IPS-20b (cell line): ENCODE results near the gene STK16.

Experiments used
- H3K27ac ChIP-seq: one replicate; pipeline ENCODE4 v1.5.1; 2013; ENCODE audit warnings: low read length
- H3K27me3 ChIP-seq: 2 replicates; pipeline ENCODE4 v1.6.1; 2013; ENCODE audit warnings: mild to moderate bottlenecking, low read length, inconsistent platforms; ENCODE audit not compliant: insufficient read depth
- H3K36me3 ChIP-seq: 2 replicates; pipeline ENCODE4 v1.6.1; 2013; ENCODE audit warnings: low read depth, mild to moderate bottlenecking, inconsistent platforms, low read length, moderate library complexity; ENCODE audit not compliant: insufficient read depth
- H3K4me1 ChIP-seq: 2 replicates; pipeline ENCODE4 v1.6.1; 2013; ENCODE audit warnings: mild to moderate bottlenecking, control low read depth, inconsistent platforms, low read length, moderate library complexity; ENCODE audit not compliant: insufficient read depth
- H3K4me3 ChIP-seq: 2 replicates; pipeline ENCODE4 v1.5.1; 2013; ENCODE audit warnings: mild to moderate bottlenecking, low read length, inconsistent platforms
- H3K9ac ChIP-seq: 2 replicates; pipeline ENCODE4 v1.6.1; 2013; ENCODE audit warnings: low read depth, mild to moderate bottlenecking, inconsistent platforms, low read length, moderate library complexity
- H3K9me3 ChIP-seq: 2 replicates; pipeline ENCODE4 v1.6.1; 2013; ENCODE audit warnings: mild to moderate bottlenecking, low read depth, low read length, inconsistent platforms; ENCODE audit not compliant: insufficient read depth

The STK16 gene

DNA sequence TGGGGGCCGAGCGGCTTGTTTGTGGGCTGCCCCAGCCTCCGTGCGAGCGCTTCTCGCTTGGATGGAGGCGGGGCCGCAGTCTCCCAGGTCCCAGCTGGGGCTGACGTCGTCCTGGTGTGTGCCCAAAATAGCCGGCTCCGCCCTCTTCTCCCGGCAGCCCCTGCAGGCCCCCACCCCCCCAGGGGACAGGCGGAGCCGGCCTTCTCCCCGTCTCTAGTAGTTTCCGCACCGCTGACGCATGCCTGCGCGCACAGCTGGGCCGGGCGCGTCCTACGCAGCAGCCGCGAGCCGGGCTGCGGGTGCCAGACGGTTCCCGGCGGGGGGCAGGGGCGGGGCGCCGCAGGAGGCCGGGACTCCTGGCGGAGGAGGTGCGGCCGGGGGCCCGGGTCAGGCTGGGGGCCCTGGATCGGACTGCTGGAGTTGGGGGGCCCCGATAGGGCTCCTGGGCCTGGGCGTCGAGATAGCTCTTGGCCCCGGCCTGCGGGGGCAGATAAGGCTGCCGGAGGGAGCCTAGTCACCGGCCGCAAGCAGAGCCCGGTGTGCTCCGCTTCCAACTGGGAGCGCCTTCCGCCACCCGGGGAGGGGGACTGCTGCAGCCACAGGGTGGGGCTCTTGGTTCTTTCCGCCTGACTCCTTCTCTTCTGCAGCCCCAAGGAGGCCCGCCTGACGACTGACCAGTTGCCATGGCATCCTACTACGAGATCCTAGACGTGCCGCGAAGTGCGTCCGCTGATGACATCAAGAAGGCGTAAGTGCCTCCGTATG is 34.1 kb downstream of the STK16 start, which contains the start of gene DNAJB2:
TSS of gene DNAJB2 (plus strand) at position 216 of the 765 bp plus-strand sequence. CDS start at position 684, 468 bp downstream.
- peaks cover 9% of the 10 kb centered on the region; the same call in 1 of the 2 replicates for H3K27me3 ChIP-seq
- H3K9me3 ChIP-seq: no peaks in the 10 kb centered on the region
- H3K4me1 ChIP-seq: peaks cover 24% of the 10 kb centered on the region
- H3K27ac ChIP-seq: peak within 1 kb of the TSS; percentile 39
- peak within 1 kb of the TSS; percentile 74; the same call in 1 of the 2 replicates for H3K9ac ChIP-seq
- peak within 1 kb of the TSS; percentile 80 for H3K4me3 ChIP-seq
- peaks cover 14% of the 10 kb centered on the region; the same call in 1 of the 2 replicates for H3K36me3 ChIP-seq

DNA sequence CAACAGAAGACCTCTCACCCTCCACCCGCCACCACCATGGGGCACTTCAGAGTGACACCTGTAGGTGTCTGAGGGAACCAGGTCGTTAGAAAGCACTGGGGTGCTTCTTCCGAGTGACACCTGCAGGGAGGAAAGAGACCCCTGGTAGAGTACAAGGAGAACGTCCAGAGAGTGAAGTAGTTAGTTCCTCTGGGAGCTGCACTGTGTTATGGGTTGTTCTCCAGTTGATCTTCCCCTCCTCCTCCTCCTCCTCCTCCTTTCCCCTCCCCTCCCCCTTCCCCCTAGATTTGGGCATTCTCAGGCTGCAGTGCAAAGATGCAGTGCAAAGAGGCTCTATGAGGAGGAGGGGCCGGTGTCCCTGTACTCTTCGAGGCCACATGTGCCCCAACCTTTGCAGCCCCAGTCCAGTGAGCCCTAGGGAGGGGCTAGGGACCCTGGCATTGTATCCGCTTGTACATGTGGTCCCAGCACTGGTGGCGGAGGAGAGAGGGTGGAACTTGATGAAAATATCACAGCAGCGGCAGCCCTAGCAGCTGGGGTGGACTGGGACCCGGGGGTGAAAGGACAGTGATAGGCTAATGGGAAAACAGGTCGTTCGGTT is 34.7 kb downstream of the STK16 start:
- peak overlapping the region; percentile 52; the same call in 1 of the 2 replicates for H3K9ac ChIP-seq
- H3K9me3 ChIP-seq: no peaks in the 10 kb centered on the region
- peaks cover 19% of the 10 kb centered on the region for H3K4me1 ChIP-seq
- H3K4me3 ChIP-seq: peak overlapping the region; percentile 80
- H3K36me3 ChIP-seq: peaks cover 14% of the 10 kb centered on the region; the same call in 1 of the 2 replicates
- peaks cover 9% of the 10 kb centered on the region; the same call in 1 of the 2 replicates for H3K27me3 ChIP-seq
- no peak overlapping the region for H3K27ac ChIP-seq

DNA sequence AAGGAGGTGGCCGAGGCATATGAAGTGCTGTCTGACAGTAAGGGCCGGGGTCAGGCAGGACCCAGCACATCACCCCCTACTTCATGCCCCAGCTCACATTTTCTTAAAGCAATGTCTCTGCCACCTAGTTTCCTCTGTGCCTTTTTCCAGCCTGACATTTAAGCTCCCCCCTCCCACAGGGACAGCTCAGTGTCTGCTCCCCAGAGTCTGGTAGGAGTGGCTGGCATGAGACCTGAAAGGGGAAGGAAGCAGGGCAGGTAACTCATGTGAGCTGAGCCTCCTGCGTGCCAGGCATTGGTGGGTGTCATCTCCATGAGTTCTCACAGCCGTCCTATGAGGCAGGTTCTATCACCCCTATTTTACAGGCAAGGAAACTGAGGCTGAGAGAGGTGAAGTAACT is 35.4 kb downstream of the STK16 start:
- Histone ChIP-seq H3K4me3 (no peak overlapping the region), H3K9ac (no peak overlapping the region)

GRCh38 chr2:219281588-219281987 is 36.3 kb downstream of the STK16 start:
- H3K9me3 ChIP-seq: no peaks in the 10 kb centered on the region
- H3K4me3 ChIP-seq: no peak overlapping the region
- no peak overlapping the region for H3K27ac ChIP-seq
- peaks cover 9% of the 10 kb centered on the region; the same call in 1 of the 2 replicates for H3K27me3 ChIP-seq
- H3K9ac ChIP-seq: no peak overlapping the region
- H3K36me3 ChIP-seq: peaks cover 14% of the 10 kb centered on the region; the same call in 1 of the 2 replicates
- peaks cover 19% of the 10 kb centered on the region for H3K4me1 ChIP-seq

More for the DNA sequence above, 35.4 kb downstream of the STK16 start:
- peaks cover 9% of the 10 kb centered on the region; the same call in 1 of the 2 replicates for H3K27me3 ChIP-seq
- peaks cover 19% of the 10 kb centered on the region for H3K4me1 ChIP-seq
- H3K36me3 ChIP-seq: peaks cover 14% of the 10 kb centered on the region; the same call in 1 of the 2 replicates
- H3K9me3 ChIP-seq: no peaks in the 10 kb centered on the region
- no peak overlapping the region for H3K27ac ChIP-seq

GRCh38 chr2:219282375-219282774 is 37.1 kb downstream of the STK16 start:
- H3K4me3 ChIP-seq: no peak overlapping the region
- H3K36me3 ChIP-seq: peaks cover 14% of the 10 kb centered on the region; the same call in 1 of the 2 replicates
- no peak overlapping the region for H3K9ac ChIP-seq
- no peaks in the 10 kb centered on the region for H3K9me3 ChIP-seq
- H3K27ac ChIP-seq: no peak overlapping the region
- peaks cover 15% of the 10 kb centered on the region for H3K4me1 ChIP-seq
- H3K27me3 ChIP-seq: peaks cover 9% of the 10 kb centered on the region; the same call in 1 of the 2 replicates

DNA sequence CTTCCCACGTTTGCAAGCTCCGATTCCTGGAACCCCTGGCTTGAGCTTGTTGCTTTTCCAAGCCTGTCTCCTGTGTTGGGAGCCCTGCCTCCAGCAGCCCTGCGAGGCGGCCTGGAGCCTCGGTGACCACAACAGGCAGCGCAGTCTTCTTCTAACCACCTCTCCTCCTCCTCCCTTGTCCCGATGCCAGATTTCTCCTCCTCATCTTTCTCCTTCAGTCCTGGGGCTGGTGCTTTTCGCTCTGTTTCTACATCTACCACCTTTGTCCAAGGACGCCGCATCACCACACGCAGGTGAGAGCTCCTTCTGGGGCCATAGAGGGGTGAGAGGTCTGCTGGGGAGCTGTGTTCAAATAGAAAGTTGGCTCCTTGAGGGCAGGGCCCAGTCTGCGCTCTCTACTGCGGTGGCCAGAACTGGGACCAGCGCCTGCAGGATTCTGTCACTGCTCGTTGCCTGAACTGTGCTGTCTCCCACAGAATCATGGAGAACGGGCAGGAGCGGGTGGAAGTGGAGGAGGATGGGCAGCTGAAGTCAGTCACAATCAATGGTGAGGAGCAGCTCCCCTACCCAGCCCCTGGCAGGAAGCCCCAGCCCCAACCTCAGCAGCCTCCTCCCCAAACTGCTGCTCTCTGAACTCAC is 37.8 kb downstream of the STK16 start:
- H3K9me3 ChIP-seq: no peaks in the 10 kb centered on the region
- H3K36me3 ChIP-seq: peaks cover 14% of the 10 kb centered on the region; the same call in 1 of the 2 replicates
- H3K4me1 ChIP-seq: peaks cover 12% of the 10 kb centered on the region
- peaks cover 7% of the 10 kb centered on the region; the same call in 1 of the 2 replicates for H3K27me3 ChIP-seq
- no peak overlapping the region for H3K9ac ChIP-seq
- no peak overlapping the region for H3K4me3 ChIP-seq
- no peak overlapping the region for H3K27ac ChIP-seq

DNA sequence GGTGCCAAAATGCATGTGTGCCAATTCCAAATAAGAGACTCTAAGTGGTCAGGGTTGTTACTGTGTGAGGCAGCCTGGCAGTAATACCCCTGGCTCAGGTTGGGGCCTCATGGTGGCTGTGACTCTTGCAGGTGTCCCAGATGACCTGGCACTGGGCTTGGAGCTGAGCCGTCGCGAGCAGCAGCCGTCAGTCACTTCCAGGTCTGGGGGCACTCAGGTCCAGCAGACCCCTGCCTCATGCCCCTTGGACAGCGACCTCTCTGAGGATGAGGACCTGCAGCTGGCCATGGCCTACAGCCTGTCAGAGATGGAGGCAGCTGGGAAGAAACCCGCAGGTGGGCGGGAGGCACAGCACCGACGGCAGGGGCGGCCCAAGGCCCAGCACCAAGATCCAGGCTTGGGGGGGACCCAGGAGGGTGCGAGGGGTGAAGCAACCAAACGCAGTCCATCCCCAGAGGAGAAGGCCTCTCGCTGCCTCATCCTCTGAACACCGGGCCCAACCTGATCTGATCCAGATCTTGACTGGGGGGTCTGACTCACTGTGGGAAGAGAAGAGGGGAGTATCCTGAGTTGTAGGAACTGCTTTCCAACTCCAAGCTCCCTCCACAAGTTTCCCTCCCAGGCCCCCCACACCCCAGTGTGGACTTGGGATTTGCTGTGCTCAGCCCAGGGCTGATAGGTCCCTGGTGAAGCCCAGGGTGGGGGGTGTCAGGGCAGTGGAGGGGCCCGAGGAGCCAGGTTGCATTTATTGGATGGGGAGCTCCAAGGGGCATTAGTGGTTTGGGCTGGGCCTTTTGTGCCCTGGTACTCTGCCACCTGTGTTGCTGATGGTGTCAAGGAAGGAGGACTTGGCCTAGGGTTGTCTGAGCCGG is 39.5 kb downstream of the STK16 start:
- H3K27ac ChIP-seq: no peak overlapping the region
- no peaks in the 10 kb centered on the region for H3K9me3 ChIP-seq
- H3K9ac ChIP-seq: no peak overlapping the region
- no peaks in the 10 kb centered on the region for H3K27me3 ChIP-seq
- H3K36me3 ChIP-seq: peaks cover 14% of the 10 kb centered on the region; the same call in 1 of the 2 replicates
- no peak overlapping the region for H3K4me3 ChIP-seq
- H3K4me1 ChIP-seq: peaks cover 4% of the 10 kb centered on the region

- H3K4me3 ChIP-seq: no peak overlapping the region
- peaks cover 2% of the 10 kb centered on the region; the same call in 1 of the 2 replicates for H3K4me1 ChIP-seq
- no peak overlapping the region for H3K9ac ChIP-seq
- peaks cover 14% of the 10 kb centered on the region; the same call in 1 of the 2 replicates for H3K36me3 ChIP-seq
- H3K9me3 ChIP-seq: no peaks in the 10 kb centered on the region
- H3K27ac ChIP-seq: no peak overlapping the region
- no peaks in the 10 kb centered on the region for H3K27me3 ChIP-seq
Measured at GRCh38 chr2:219285373-219285735, 40.1 kb downstream of the STK16 start.

- no peaks in the 10 kb centered on the region for H3K4me1 ChIP-seq
- H3K4me3 ChIP-seq: no peak overlapping the region
- no peak overlapping the region for H3K27ac ChIP-seq
Measured at GRCh38 chr2:219285894-219286425, 40.7 kb downstream of the STK16 start.

DNA sequence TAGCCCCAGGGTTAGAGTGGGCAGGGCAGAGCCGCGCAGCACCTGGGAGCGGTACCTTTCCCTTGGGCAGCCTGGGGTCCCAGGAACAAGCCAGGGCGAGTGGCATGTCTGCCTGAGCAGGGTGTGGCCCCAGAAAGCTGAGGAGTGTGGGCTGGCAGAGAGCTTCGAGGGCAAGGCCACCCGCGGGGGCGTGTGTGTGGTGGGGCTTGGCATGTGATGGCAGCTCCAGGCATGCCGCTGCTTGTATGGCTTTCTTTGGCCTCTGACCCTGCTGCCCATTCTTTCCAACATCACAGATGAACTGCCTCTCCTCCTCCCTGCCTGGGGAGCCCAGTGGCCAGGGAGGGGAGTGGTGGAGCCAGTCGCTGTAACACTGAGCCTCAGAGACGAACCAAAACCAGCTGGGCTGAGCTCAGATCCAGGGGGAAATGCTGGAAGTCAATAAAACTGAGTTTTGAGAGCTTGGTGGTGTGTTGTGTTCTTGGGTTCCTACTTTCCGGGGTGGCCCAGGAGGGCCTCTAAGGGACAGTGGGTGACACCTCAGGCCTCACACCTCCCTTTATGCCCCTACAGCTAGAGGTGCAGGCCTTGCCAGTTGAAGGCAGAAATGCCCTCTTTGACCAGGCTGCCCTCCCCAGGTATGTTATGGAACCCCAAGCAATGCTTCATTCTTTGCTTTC is 41.3 kb downstream of the STK16 start:
- no peaks in the 10 kb centered on the region for H3K4me1 ChIP-seq
- no peak overlapping the region for H3K27ac ChIP-seq
- H3K27me3 ChIP-seq: peaks cover 4% of the 10 kb centered on the region; the same call in 1 of the 2 replicates
- no peak overlapping the region for H3K9ac ChIP-seq
- peaks cover 8% of the 10 kb centered on the region; the same call in 1 of the 2 replicates for H3K36me3 ChIP-seq
- H3K9me3 ChIP-seq: no peaks in the 10 kb centered on the region
- H3K4me3 ChIP-seq: no peak overlapping the region

More at GRCh38 chr2:219285894-219286425, 40.7 kb downstream of the STK16 start:
- Histone ChIP-seq H3K36me3 (peaks cover 11% of the 10 kb centered on the region; the same call in 1 of the 2 replicates), H3K9ac (no peak overlapping the region), H3K9me3 (no peaks in the 10 kb centered on the region), H3K27me3 (no peaks in the 10 kb centered on the region)
